GM12878 (cell line): ENCODE measurements around the gene UBE2E1. TPM values are rescaled to one million over a fixed set of nuclear protein-coding genes. Genes with fewer than 3 reads are reported as not detected.
A peak's percentile ranks its signal among the peaks of the same experiment; 100 is the strongest.

Experiments used
- ATF7 ChIP-seq: fragments of 450-650 bp; IDR thresholded peaks from 2 replicates; pipeline ENCODE4 v1.6.1; 2016; ENCODE audit warnings: low read depth, mild to moderate bottlenecking
- CBX3 ChIP-seq: fragments of 200-600 bp; sonication (generic); IDR thresholded peaks from 2 replicates; pipeline ENCODE4 v1.6.1; 2016; ENCODE audit warnings: low read depth, borderline replicate concordance
- CHD1 ChIP-seq: IDR thresholded peaks from 2 replicates; pipeline ENCODE4 v1.6.1; 2012; ENCODE audit warnings: low read depth, low read length, improper control_type of control experiment
- CHD2 ChIP-seq: IDR thresholded peaks from 2 replicates; pipeline ENCODE4 v1.6.1; 2011; ENCODE audit warnings: low read depth, low read length, improper control_type of control experiment, borderline replicate concordance
- EED ChIP-seq: sonication (generic); IDR thresholded peaks from 2 replicates; pipeline ENCODE4 v1.6.1; 2016; ENCODE audit warnings: antibody characterized with exemption, low read depth
- EGR1 ChIP-seq, 2 experiments: IDR thresholded peaks; 1 replicate in 1 of 2; 2 replicates in 1 of 2; pipeline ENCODE4 v1.6.1; 2011 to 2012; ENCODE audit warnings: low read depth in 2 of 2, low read length in 2 of 2, borderline replicate concordance in 1 of 2, mild to moderate bottlenecking in 1 of 2, moderate library complexity in 1 of 2
- ESRRA ChIP-seq: IDR thresholded peaks from 2 replicates; pipeline ENCODE4 v1.6.1; 2012; ENCODE audit warnings: mild to moderate bottlenecking, low read length, improper control_type of control experiment
- FOS ChIP-seq: IDR thresholded peaks from 3 replicates; pipeline ENCODE4 v1.6.1; 2011; ENCODE audit warnings: borderline replicate concordance; ENCODE audit not compliant: insufficient read length; ENCODE audit errors: extremely low read depth
- HDAC6 ChIP-seq: fragments of 200-600 bp; sonication (generic); IDR thresholded peaks from one replicate; pipeline ENCODE4 v1.8.0; 2017; ENCODE audit warnings: antibody characterized with exemption; ENCODE audit not compliant: unreplicated experiment
- IRF4 ChIP-seq: IDR thresholded peaks from 2 replicates; pipeline ENCODE4 v1.6.1; 2011; ENCODE audit warnings: low read depth, low read length
- JUND ChIP-seq: IDR thresholded peaks from 2 replicates; pipeline ENCODE4 v1.6.1; 2012; ENCODE audit warnings: low read depth, mild to moderate bottlenecking, low read length, improper control_type of control experiment, moderate library complexity
- KLF5 ChIP-seq: fragments of 450-650 bp; IDR thresholded peaks from 2 replicates; pipeline ENCODE4 v1.6.1; 2014; ENCODE audit warnings: mild to moderate bottlenecking; ENCODE audit not compliant: partially characterized antibody
- MEF2A ChIP-seq: IDR thresholded peaks from 2 replicates; pipeline ENCODE4 v1.6.1; 2011; ENCODE audit warnings: low read depth, mild to moderate bottlenecking, low read length, moderate library complexity; ENCODE audit not compliant: insufficient read depth
- NR2F1 ChIP-seq: fragments of 450-650 bp; conservative IDR thresholded peaks from 2 replicates; pipeline ENCODE4 v1.6.1; 2017; ENCODE audit warnings: mild to moderate bottlenecking
- POLR2AphosphoS5 ChIP-seq: IDR thresholded peaks from 2 replicates; pipeline ENCODE4 v1.6.1; 2011; ENCODE audit warnings: mild to moderate bottlenecking, low read length, inconsistent platforms
- RB1 ChIP-seq: fragments of 450-650 bp; formaldehyde crosslinking; IDR thresholded peaks from 2 replicates; pipeline ENCODE4 v1.6.1; 2017; ENCODE audit warnings: mild to moderate bottlenecking, borderline replicate concordance
- RBBP5 ChIP-seq: fragments of 200-600 bp; sonication (generic); conservative IDR thresholded peaks from 2 replicates; pipeline ENCODE4 v1.6.1; 2016
- RCOR1 ChIP-seq: conservative IDR thresholded peaks from 2 replicates; pipeline ENCODE4 v1.6.1; 2012; ENCODE audit warnings: low read depth, low read length, improper control_type of control experiment
- SP1 ChIP-seq: IDR thresholded peaks from one replicate; pipeline ENCODE4 v1.6.1; 2011; ENCODE audit warnings: low read depth, low read length
- SRF ChIP-seq, 2 experiments: IDR thresholded peaks; 2 replicates each; pipeline ENCODE4 v1.6.1; 2011; ENCODE audit warnings: low read depth in 2 of 2, low read length in 2 of 2, mild to moderate bottlenecking in 1 of 2, moderate library complexity in 1 of 2
- SUPT20H ChIP-seq: IDR thresholded peaks from 2 replicates; pipeline ENCODE4 v1.6.1; 2011; ENCODE audit warnings: low read depth, mild to moderate bottlenecking, low read length, moderate library complexity, borderline replicate concordance; ENCODE audit not compliant: control insufficient read depth
- TAF1 ChIP-seq: IDR thresholded peaks from 2 replicates; pipeline ENCODE4 v1.6.1; 2011; ENCODE audit warnings: mild to moderate bottlenecking, low read depth, low read length, borderline replicate concordance
- TCF3 ChIP-seq: IDR thresholded peaks from 2 replicates; pipeline ENCODE4 v1.6.1; 2012; ENCODE audit warnings: low read depth, mild to moderate bottlenecking, low read length, borderline replicate concordance; ENCODE audit not compliant: insufficient read depth
- USF1 ChIP-seq: IDR thresholded peaks from 2 replicates; pipeline ENCODE4 v1.6.1; 2011; ENCODE audit warnings: borderline replicate concordance, low read depth, mild to moderate bottlenecking, moderate library complexity, mixed read lengths, low read length; ENCODE audit not compliant: insufficient read depth; ENCODE audit errors: extremely low read length
- polyA plus RNA-seq, 11 experiments: library from polyadenylated mRNA; depleted of rRNA in 4 of 11; unstranded in 6 of 11; stranded (reverse) in 5 of 11; fragments of >200 nt; fragmentation: Nextera tagmentation in 4 of 11; fragmentation: Illumina TruSeq in 1 of 11; extraction: Ambion mirVana in 4 of 11; extraction: Trizol in 1 of 11; gene quantifications; 1 replicate in 1 of 11; 2 replicates in 10 of 11; pipeline versions ENCODE4 v1.2.1 to v1.2.3, GENCODE V29; 2011 to 2016; ENCODE audit warnings: inconsistent platforms in 2 of 11, missing spikeins in 2 of 11, low read depth in 1 of 11
- total RNA-seq, 4 experiments: library from RNA; depleted of rRNA in 3 of 4; stranded (reverse); fragments of >200 nt in 3 of 4; fragmentation: Illumina TruSeq in 1 of 4; extraction: Trizol in 1 of 4; gene quantifications; 2 replicates each; pipeline versions ENCODE4 v1.2.1 to v1.2.3, GENCODE V29; 2013 to 2021
- TF ChIP-seq, protein P1 (sequence below): fragments of 450-650 bp; IDR thresholded peaks from 2 replicates; pipeline ENCODE4 v1.6.1; 2018; ENCODE audit warnings: borderline replicate concordance, mild to moderate bottlenecking; ENCODE audit not compliant: partially characterized antibody
- TF ChIP-seq, protein P2 (sequence below): fragments of 450-650 bp; IDR thresholded peaks from 2 replicates; pipeline ENCODE4 v1.6.1; 2017; ENCODE audit warnings: borderline replicate concordance

The UBE2E1 gene
- total and polyA plus RNA-seq, 10 of the 15 experiments (the other 5 are each of a cell fraction or from before 2014, with no cell fraction given), result 18.7 to 425 (median 147) TPM

DNA sequence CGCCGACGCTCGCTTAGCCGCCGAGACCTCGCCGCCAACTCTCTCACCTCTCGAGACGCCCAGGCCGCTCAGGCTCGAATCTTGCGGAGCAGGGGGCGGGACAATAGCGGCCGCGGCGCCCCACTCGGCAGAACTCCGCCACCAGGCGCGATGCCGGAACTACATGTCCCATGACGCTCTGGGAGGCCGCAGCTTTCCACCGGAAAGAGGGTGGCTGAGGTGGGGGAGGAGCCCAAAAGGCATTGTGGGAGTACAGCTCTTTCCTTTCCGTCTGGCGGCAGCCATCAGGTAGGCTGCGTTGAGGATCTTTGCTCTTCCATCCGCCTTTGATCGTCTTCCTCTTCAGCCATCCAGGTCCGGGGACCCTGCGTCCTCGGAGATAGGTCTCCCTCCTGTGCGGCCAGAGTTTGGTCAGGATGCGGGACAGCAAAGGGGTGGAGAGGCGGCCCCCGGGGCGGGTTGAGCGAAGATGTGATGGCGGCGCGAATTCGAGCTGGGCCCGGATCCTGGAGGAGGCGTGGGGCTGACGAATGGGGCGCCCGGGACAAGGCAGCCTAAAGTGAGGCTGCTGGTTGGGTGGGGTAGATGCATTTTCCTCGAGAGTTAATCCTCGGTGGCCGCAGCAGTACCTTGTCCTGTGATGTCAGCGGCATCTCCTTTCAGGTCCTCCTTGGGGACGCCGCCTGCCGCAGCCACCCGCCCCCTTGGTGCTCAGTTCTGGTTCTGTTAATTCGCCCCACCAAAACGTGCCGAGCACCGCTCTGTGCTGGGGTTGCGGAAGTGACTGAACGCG, 111.3 kb downstream of the UBE2E1 start, which contains the start of the genes NKIRAS1 and RPL15 (continued):
- TF ChIP-seq USF1, result no peak
- TF ChIP-seq POLR2AphosphoS5, result peak; percentile 100
- no peak for TF ChIP-seq CBX3
- TF ChIP-seq ATF7, result peak; percentile 72
- TF ChIP-seq, protein P1, sequence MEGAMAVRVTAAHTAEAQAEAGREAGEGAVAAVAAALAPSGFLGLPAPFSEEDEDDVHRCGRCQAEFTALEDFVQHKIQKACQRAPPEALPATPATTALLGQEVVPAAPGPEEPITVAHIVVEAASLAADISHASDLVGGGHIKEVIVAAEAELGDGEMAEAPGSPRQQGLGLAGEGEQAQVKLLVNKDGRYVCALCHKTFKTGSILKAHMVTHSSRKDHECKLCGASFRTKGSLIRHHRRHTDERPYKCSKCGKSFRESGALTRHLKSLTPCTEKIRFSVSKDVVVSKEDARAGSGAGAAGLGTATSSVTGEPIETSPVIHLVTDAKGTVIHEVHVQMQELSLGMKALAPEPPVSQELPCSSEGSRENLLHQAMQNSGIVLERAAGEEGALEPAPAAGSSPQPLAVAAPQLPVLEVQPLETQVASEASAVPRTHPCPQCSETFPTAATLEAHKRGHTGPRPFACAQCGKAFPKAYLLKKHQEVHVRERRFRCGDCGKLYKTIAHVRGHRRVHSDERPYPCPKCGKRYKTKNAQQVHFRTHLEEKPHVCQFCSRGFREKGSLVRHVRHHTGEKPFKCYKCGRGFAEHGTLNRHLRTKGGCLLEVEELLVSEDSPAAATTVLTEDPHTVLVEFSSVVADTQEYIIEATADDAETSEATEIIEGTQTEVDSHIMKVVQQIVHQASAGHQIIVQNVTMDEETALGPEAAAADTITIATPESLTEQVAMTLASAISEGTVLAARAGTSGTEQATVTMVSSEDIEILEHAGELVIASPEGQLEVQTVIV, result peak; percentile 35
- no peak for TF ChIP-seq ESRRA
- TF ChIP-seq FOS, result no peak
- TF ChIP-seq SRF (IDR thresholded peaks at IDR 0.05; ENCODE audit: low read depth in 2 of 2, low read length in 2 of 2), result 0 out of 4 replicates have a peak, but pooled peaks of 1 of the 2 experiments have one; percentile 38
- peak; percentile 99 for TF ChIP-seq TAF1
- TF ChIP-seq CHD2, result peak; percentile 91
- 0 out of 2 replicates have a peak, but pooled peaks have one; percentile 27 for TF ChIP-seq EED
- TF ChIP-seq SUPT20H, result no peak
- peak; percentile 73 for TF ChIP-seq SP1
- no peak for TF ChIP-seq JUND
- 0 out of 2 replicates have a peak, but pooled peaks have one; percentile 10 for TF ChIP-seq NR2F1
- TF ChIP-seq RBBP5, result peak; percentile 94
- TF ChIP-seq, protein P2, sequence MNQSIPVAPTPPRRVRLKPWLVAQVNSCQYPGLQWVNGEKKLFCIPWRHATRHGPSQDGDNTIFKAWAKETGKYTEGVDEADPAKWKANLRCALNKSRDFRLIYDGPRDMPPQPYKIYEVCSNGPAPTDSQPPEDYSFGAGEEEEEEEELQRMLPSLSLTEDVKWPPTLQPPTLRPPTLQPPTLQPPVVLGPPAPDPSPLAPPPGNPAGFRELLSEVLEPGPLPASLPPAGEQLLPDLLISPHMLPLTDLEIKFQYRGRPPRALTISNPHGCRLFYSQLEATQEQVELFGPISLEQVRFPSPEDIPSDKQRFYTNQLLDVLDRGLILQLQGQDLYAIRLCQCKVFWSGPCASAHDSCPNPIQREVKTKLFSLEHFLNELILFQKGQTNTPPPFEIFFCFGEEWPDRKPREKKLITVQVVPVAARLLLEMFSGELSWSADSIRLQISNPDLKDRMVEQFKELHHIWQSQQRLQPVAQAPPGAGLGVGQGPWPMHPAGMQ, result peak; percentile 53; the same call in 1 of the 2 replicates
- TF ChIP-seq HDAC6, result peak; percentile 51
- peak in 1 of 2 experiments; percentile 74; a peak in 2 of 3 replicates for TF ChIP-seq EGR1 (IDR thresholded peaks at IDR 0.05; ENCODE audit: borderline replicate concordance in 1 of 2, low read depth in 2 of 2, low read length in 2 of 2)
- TF ChIP-seq RB1, result peak; percentile 96
- 0 out of 2 replicates have a peak, but pooled peaks have one; percentile 27 for TF ChIP-seq RCOR1
- TF ChIP-seq IRF4, result peak; percentile 75; the same call in 1 of the 2 replicates
- peak; percentile 87; the same call in 1 of the 2 replicates for TF ChIP-seq TCF3
- TF ChIP-seq KLF5, result peak; percentile 65
- TF ChIP-seq MEF2A, result peak; percentile 51
- no peak for TF ChIP-seq CHD1
